GM13976 (cell line): ENCODE results near the gene VSNL1.

Experiments used
- DNase-seq: peaks from one replicate; pipeline ENCODE4 v3.0.0; 2012; ENCODE audit warnings: low spot score
- CTCF ChIP-seq: IDR thresholded peaks from 2 replicates; pipeline ENCODE4 v1.5.1; 2012; ENCODE audit warnings: borderline replicate concordance, mild to moderate bottlenecking; ENCODE audit not compliant: insufficient read depth; ENCODE audit errors: extremely low read depth, missing control alignments, control extremely low read depth
- in situ Hi-C: fragments of 300-500 bp; cut with MboI; formaldehyde crosslinking; loops from one replicate; pipeline ENCODE4 v1.12.0; 2022; ENCODE audit warnings: low sequenced_read_pairs, mixed read lengths, inconsistent platforms; ENCODE audit not compliant: unreplicated experiment

The VSNL1 gene

GRCh38 chr2:17540093-17540812 is at the start of gene VSNL1:
TSS of gene VSNL1 (plus strand) at chr2:17540696. CDS start at chr2:17592075, 51,379 bp downstream.
- in situ Hi-C loops = no loop called here
- peak; percentile 38 for DNase-seq
- no peak for TF ChIP-seq CTCF

- TF ChIP-seq CTCF = no peak
- DNase-seq = no peak
- in situ Hi-C loops = no loop called here
Measured at GRCh38 chr2:17495590-17495989, 44.9 kb upstream of the VSNL1 start.

GRCh38 chr2:17497718-17498117 is 42.8 kb upstream of the VSNL1 start:
- DNase-seq = no peak
- no peak for TF ChIP-seq CTCF
- in situ Hi-C loops = no loop called here

- TF ChIP-seq CTCF = no peak
- in situ Hi-C loops = no loop called here
- no peak for DNase-seq
Measured at GRCh38 chr2:17506736-17507616, 33.5 kb upstream of the VSNL1 start.

GRCh38 chr2:17515652-17516051 is 24.8 kb upstream of the VSNL1 start:
- TF ChIP-seq CTCF = no peak
- peak; percentile 32 for DNase-seq
- in situ Hi-C loops = no loop called here

- no peak for TF ChIP-seq CTCF
- DNase-seq = peak; percentile 6
- in situ Hi-C loops = no loop called here
Measured at GRCh38 chr2:17517481-17518211, 22.9 kb upstream of the VSNL1 start.
